ENCODE data around the gene EIF2B5. TPM values are rescaled to one million over a fixed set of nuclear protein-coding genes. Genes with fewer than 3 reads are reported as not detected.
"Not testable (repeated sequence)": the region's sequence is repeated elsewhere in the genome, so short reads cannot be mapped to it uniquely, and the experiment has no call there.

EIF2B5 gene
- total and polyA plus RNA-seq, 9 of the 15 experiments (the other 6 are each of a cell fraction or from before 2014, with no cell fraction given): 19.1 to 92.4 (median 74.0) TPM

- FAIRE-seq: peak; percentile 89
- WGBS (ENCODE audit: insufficient coverage, low coverage, missing lambda C conversion rate): 65% methylated on average over 8 of the region's 8 CpGs
- H3K27ac ChIP-seq (ENCODE audit: extremely low read depth, low read depth, low read length); in situ Hi-C loops (cut with MboI); H3K9me3 ChIP-seq (replicated peaks; ENCODE audit: control insufficient read depth, insufficient read depth, low read depth, low read length); H3K4me3 ChIP-seq; ATAC-seq; BruUV-seq (replicated peaks); CTCF ChIA-PET (ENCODE audit: low intra/inter-chr PET ratio); H3K9me1 ChIP-seq (ENCODE audit: control insufficient read depth, insufficient read depth, low read length); DNase-seq (ENCODE audit: extremely low read depth in 1 of 4, low spot score in 3 of 4); H4K20me1 ChIP-seq (replicated peaks; ENCODE audit: control insufficient read depth, insufficient read depth, low read length); H3K27me3 ChIP-seq (ENCODE audit: control insufficient read depth in 2 of 2, insufficient read depth in 2 of 2, low read length in 2 of 2); H2AFZ ChIP-seq (ENCODE audit: low read depth, low read length); H3K4me2 ChIP-seq (ENCODE audit: insufficient read depth, low read length); intact Hi-C loops (cut with micrococcal nuclease); H3K9ac ChIP-seq (ENCODE audit: insufficient read depth in 1 of 2, low read depth in 2 of 2, low read length in 2 of 2): not testable (repeated sequence)
- POLR2A ChIA-PET: interaction anchor here (1.4 kb wide), 1 partner anchor 8 kb away, joined by 5 read pairs; no protein-coding TSS in a partner anchor
- H3K79me2 ChIP-seq (ENCODE audit: control insufficient read depth, insufficient read depth, low read length): peaks cover 33% of the 10 kb centered on the region
- H3K4me1 ChIP-seq (replicated peaks in 1 of 2; ENCODE audit: control insufficient read depth in 2 of 2, insufficient read depth in 2 of 2, low read length in 2 of 2): peaks cover 8 to 13% of the 10 kb centered on the region in 2 experiments; a peak in 4 of 5 replicates
- peaks cover 62% of the 10 kb centered on the region; the same call in 2 of the 3 replicates for H3K36me3 ChIP-seq (ENCODE audit: control insufficient read depth, insufficient read depth, low read length)
Measured at GRCh38 chr3:184162571-184163070, 27.5 kb downstream of the EIF2B5 start.

- ChIA-PET POLR2A (interaction anchor here (0.6 kb wide), 1 partner anchor 280 kb away, joined by 5 read pairs; the partner anchor contains the start of gene PARL), CTCF (ENCODE audit: low intra/inter-chr PET ratio) (interaction anchor here (0.5 kb wide), 1 partner anchor 124 kb away, joined by 4 read pairs; no protein-coding TSS in a partner anchor)
- TF ChIP-seq TRIM24 (IDR thresholded peaks at IDR 0.05): no peak
- TF ChIP-seq ZKSCAN1 (IDR thresholded peaks at IDR 0.05; ENCODE audit: low read depth, low read length): no peak
- no peak for TF ChIP-seq CC2D1A (IDR thresholded peaks at IDR 0.05)
- no peak for TF ChIP-seq RAD51 (IDR thresholded peaks at IDR 0.05; ENCODE audit: borderline replicate concordance, low read depth)
- TF ChIP-seq PTRF (tag; IDR thresholded peaks at IDR 0.05): no peak
- TF ChIP-seq FOS (IDR thresholded peaks at IDR 0.05; ENCODE audit: extremely low read depth, insufficient read length): no peak
- TF ChIP-seq ERF (CRISPR knock-in tag; IDR thresholded peaks at IDR 0.05): no peak
- no peak for TF ChIP-seq HDAC1 (IDR thresholded peaks at IDR 0.05)
- no peak for TF ChIP-seq JUNB (CRISPR knock-in tag; conservative IDR thresholded peaks at IDR 0.05)
- Histone ChIP-seq H3K36me3 (ENCODE audit: control insufficient read depth, insufficient read depth, low read length) (peaks cover 80% of the 10 kb centered on the region; the same call in 2 of the 3 replicates), H3K4me3 (no peak overlapping the region), H3K4me1 (replicated peaks in 1 of 2; ENCODE audit: control insufficient read depth in 2 of 2, insufficient read depth in 2 of 2, low read length in 2 of 2) (peaks cover 7 to 8% of the 10 kb centered on the region in 2 experiments; a peak in 4 of 5 replicates), H3K9me1 (ENCODE audit: control insufficient read depth, insufficient read depth, low read length) (no peaks in the 10 kb centered on the region), H3K9me3 (replicated peaks; ENCODE audit: control insufficient read depth, insufficient read depth, low read depth, low read length) (no peaks in the 10 kb centered on the region), H4K20me1 (replicated peaks; ENCODE audit: control insufficient read depth, insufficient read depth, low read length) (no peaks in the 10 kb centered on the region), H3K79me2 (ENCODE audit: control insufficient read depth, insufficient read depth, low read length) (peaks cover 19% of the 10 kb centered on the region), H3K9ac (ENCODE audit: insufficient read depth in 1 of 2, low read depth in 2 of 2, low read length in 2 of 2) (no peak overlapping the region), H3K4me2 (ENCODE audit: insufficient read depth, low read length) (no peak overlapping the region), H2AFZ (ENCODE audit: low read depth, low read length) (no peak overlapping the region), H3K27ac (ENCODE audit: extremely low read depth, low read depth, low read length) (no peak overlapping the region), H3K27me3 (ENCODE audit: control insufficient read depth in 2 of 2, insufficient read depth in 2 of 2, low read length in 2 of 2) (no peaks in the 10 kb centered on the region)
- DNase-seq (ENCODE audit: extremely low read depth in 1 of 4, low spot score in 3 of 4) (no peak), ATAC-seq (no peak), FAIRE-seq (no peak)
- no TSS peak for BruUV-seq (replicated peaks)
- in situ Hi-C loops (cut with MboI) (no loop called here), intact Hi-C loops (cut with micrococcal nuclease) (no loop called here)
- 91% methylated on average over 10 of the region's 16 CpGs for WGBS (ENCODE audit: insufficient coverage, low coverage, missing lambda C conversion rate)
Measured at GRCh38 chr3:184164648-184165330, 29.6 kb downstream of the EIF2B5 start.
